HEK293 (cell line): ENCODE measurements around the gene BTRC.

Experiments
- CTCF ChIA-PET: fragments of 350-600 bp; formaldehyde crosslinking; extraction: SDS; loops from one replicate; lab custom pipeline; 2021; ENCODE audit warnings: antibody characterized with exemption; lab: Yijun Ruan, JAX
- POLR2A ChIA-PET: fragments of 300-600 bp; formaldehyde crosslinking; extraction: SDS; loops from one replicate; lab custom pipeline; 2020; ENCODE audit warnings: antibody characterized with exemption, inconsistent platforms; lab: Yijun Ruan, JAX
- H3K27ac ChIP-seq: fragments of 200-500 bp; sonication (Bioruptor generic); 2 replicates; pipeline ENCODE4 v1.5.1; 2014; ENCODE audit warnings: low read depth, low read length, control low read depth, inconsistent platforms; ENCODE audit errors: extremely low read depth
- H3K36me3 ChIP-seq, 2 experiments: fragments of 200-500 bp in 1 of 2; sonication (Bioruptor generic) in 1 of 2; 1 replicate in 1 of 2; 2 replicates in 1 of 2; pipeline ENCODE4 v1.5.1; 2014 to 2017; ENCODE audit warnings: inconsistent platforms in 2 of 2, low read length in 2 of 2; ENCODE audit not compliant: control insufficient read depth in 2 of 2, insufficient read depth in 1 of 2
- H3K4me1 ChIP-seq: fragments of 200-500 bp; sonication (Bioruptor generic); 2 replicates; pipeline ENCODE4 v1.5.1; 2014; ENCODE audit warnings: mild to moderate bottlenecking, low read length, inconsistent platforms; ENCODE audit not compliant: control insufficient read depth, insufficient read depth
- H3K4me3 ChIP-seq: 2 replicates; pipeline ENCODE4 v1.5.1; 2011; ENCODE audit warnings: low read depth, mild to moderate bottlenecking, control low read depth, low read length, moderate library complexity
- H3K9me3 ChIP-seq: fragments of 200-500 bp; sonication (Bioruptor generic); 2 replicates; pipeline ENCODE4 v1.5.1; 2014; ENCODE audit warnings: low read depth, low read length, inconsistent platforms; ENCODE audit not compliant: control insufficient read depth, insufficient read depth
- GLIS2 ChIP-seq: fragments of 450-650 bp; formaldehyde crosslinking; IDR thresholded peaks from 2 replicates; pipeline ENCODE4 v1.5.1; 2016; ENCODE audit warnings: missing biosample characterization, missing genetic modification characterization
- HIC1 ChIP-seq: fragments of 450-650 bp; formaldehyde crosslinking; IDR thresholded peaks from 2 replicates; pipeline ENCODE4 v1.5.1; 2016; ENCODE audit warnings: missing biosample characterization, missing genetic modification characterization
- KLF10 ChIP-seq: fragments of 450-650 bp; IDR thresholded peaks from 2 replicates; pipeline ENCODE4 v1.5.1; 2018; ENCODE audit warnings: missing biosample characterization, mild to moderate bottlenecking, missing genetic modification characterization
- KLF16 ChIP-seq: fragments of 450-650 bp; formaldehyde crosslinking; IDR thresholded peaks from 2 replicates; pipeline ENCODE4 v1.5.1; 2017; ENCODE audit warnings: missing biosample characterization, missing genetic modification characterization
- KLF8 ChIP-seq: fragments of 450-650 bp; formaldehyde crosslinking; IDR thresholded peaks from 2 replicates; pipeline ENCODE4 v1.5.1; 2016; ENCODE audit warnings: missing biosample characterization, missing genetic modification characterization
- KLF9 ChIP-seq: fragments of 450-650 bp; formaldehyde crosslinking; IDR thresholded peaks from 2 replicates; pipeline ENCODE4 v1.5.1; 2016; ENCODE audit warnings: missing biosample characterization, missing genetic modification characterization, low read depth
- MEIS1 ChIP-seq: sonication (generic); formaldehyde crosslinking; IDR thresholded peaks from 2 replicates; pipeline ENCODE4 v1.8.1; 2022; ENCODE audit warnings: missing genetic modification reagents, mild to moderate bottlenecking, borderline replicate concordance
- SCRT2 ChIP-seq: fragments of 450-650 bp; formaldehyde crosslinking; IDR thresholded peaks from 2 replicates; pipeline ENCODE4 v1.5.1; 2016; ENCODE audit warnings: missing biosample characterization, missing genetic modification characterization
- YY1 ChIP-seq: fragments of 450-650 bp; formaldehyde crosslinking; IDR thresholded peaks from 2 replicates; pipeline ENCODE4 v1.5.1; 2018; ENCODE audit warnings: missing biosample characterization, missing genetic modification characterization
- ZBTB11 ChIP-seq: fragments of 450-650 bp; formaldehyde crosslinking; conservative IDR thresholded peaks from 2 replicates; pipeline ENCODE4 v1.5.1; 2016; ENCODE audit warnings: low read depth, missing biosample characterization, missing genetic modification characterization
- ZBTB17 ChIP-seq: fragments of 450-650 bp; formaldehyde crosslinking; IDR thresholded peaks from 2 replicates; pipeline ENCODE4 v1.5.1; 2016; ENCODE audit warnings: missing biosample characterization, missing genetic modification characterization
- ZBTB26 ChIP-seq: fragments of 450-650 bp; formaldehyde crosslinking; optimal IDR thresholded peaks from 2 replicates; pipeline ENCODE3; 2016; ENCODE audit warnings: missing biosample characterization, mild to moderate bottlenecking, missing genetic modification characterization
- ZBTB8A ChIP-seq: fragments of 450-650 bp; formaldehyde crosslinking; IDR thresholded peaks from 2 replicates; pipeline ENCODE4 v1.5.1; 2016; ENCODE audit warnings: missing biosample characterization, missing genetic modification characterization
- ZFHX2 ChIP-seq: fragments of 450-650 bp; formaldehyde crosslinking; conservative IDR thresholded peaks from 2 replicates; pipeline ENCODE4 v1.5.1; 2016; ENCODE audit warnings: missing biosample characterization, missing genetic modification characterization
- ZFP69B ChIP-seq: fragments of 450-650 bp; formaldehyde crosslinking; IDR thresholded peaks from 2 replicates; pipeline ENCODE4 v1.5.1; 2016; ENCODE audit warnings: missing biosample characterization, missing genetic modification characterization
- ZNF121 ChIP-seq: fragments of 450-650 bp; formaldehyde crosslinking; IDR thresholded peaks from 2 replicates; pipeline ENCODE4 v1.5.1; 2016; ENCODE audit warnings: missing biosample characterization, missing genetic modification characterization
- ZNF175 ChIP-seq: fragments of 450-650 bp; formaldehyde crosslinking; IDR thresholded peaks from 2 replicates; pipeline ENCODE4 v1.5.1; 2016; ENCODE audit warnings: missing biosample characterization, missing genetic modification characterization
- ZNF24 ChIP-seq: fragments of 450-650 bp; formaldehyde crosslinking; IDR thresholded peaks from 2 replicates; pipeline ENCODE4 v1.5.1; 2016; ENCODE audit warnings: missing biosample characterization, missing genetic modification characterization
- ZNF362 ChIP-seq: fragments of 450-650 bp; formaldehyde crosslinking; IDR thresholded peaks from 2 replicates; pipeline ENCODE4 v1.5.1; 2016; ENCODE audit warnings: missing biosample characterization, missing genetic modification characterization
- ZNF621 ChIP-seq: fragments of 450-650 bp; formaldehyde crosslinking; IDR thresholded peaks from 2 replicates; pipeline ENCODE4 v1.5.1; 2017; ENCODE audit warnings: missing biosample characterization, missing genetic modification characterization
- ZNF629 ChIP-seq: fragments of 450-650 bp; formaldehyde crosslinking; IDR thresholded peaks from 2 replicates; pipeline ENCODE4 v1.5.1; 2017; ENCODE audit warnings: missing biosample characterization, missing genetic modification characterization
- ZNF639 ChIP-seq: fragments of 450-650 bp; formaldehyde crosslinking; IDR thresholded peaks from 2 replicates; pipeline ENCODE4 v1.5.1; 2016; ENCODE audit warnings: missing biosample characterization, missing genetic modification characterization
- ZNF660 ChIP-seq: fragments of 450-650 bp; IDR thresholded peaks from 2 replicates; pipeline ENCODE4 v1.5.1; 2018; ENCODE audit warnings: missing biosample characterization, mild to moderate bottlenecking, missing genetic modification characterization
- ZNF76 ChIP-seq: fragments of 450-650 bp; formaldehyde crosslinking; IDR thresholded peaks from 2 replicates; pipeline ENCODE4; 2016; ENCODE audit warnings: low read depth, missing biosample characterization, missing genetic modification characterization, borderline replicate concordance

The BTRC gene

GRCh38 chr10:101353692-101354327 is at the start of gene BTRC:
BTRC (plus strand) TSS chr10:101354165; CDS start chr10:101354181, 16 bp downstream.
- Histone ChIP-seq H3K9me3 (no peaks in the 10 kb centered on the region), H3K27ac (peak within 1 kb of the TSS; percentile 94), H3K36me3 (peaks cover 0 to 5% of the 10 kb centered on the region in 2 experiments; a peak in 1 of 3 replicates), H3K4me3 (peak within 1 kb of the TSS; percentile 72), H3K4me1 (peaks cover 10% of the 10 kb centered on the region)
- POLR2A ChIA-PET = interaction anchor here (0.7 to 1.7 kb wide), 3 partner anchors 10 to 155 kb away, joined by 3 to 5 read pairs (median 5); no protein-coding TSS in a partner anchor
- CTCF ChIA-PET = interaction anchor here (0.6 to 1.8 kb wide), 7 partner anchors 14 to 325 kb away, joined by 3 to 5 read pairs (median 3); no protein-coding TSS in a partner anchor
- peak; percentile 100 for TF ChIP-seq ZNF121
- TF ChIP-seq ZNF660 (tag by site-specific recombination) = peak; percentile 89
- TF ChIP-seq ZNF639 (tag by site-specific recombination) = peak; percentile 55; the same call in 1 of the 2 replicates
- peak; percentile 99 for TF ChIP-seq ZBTB17
- TF ChIP-seq ZNF621 = no peak
- peak; percentile 55; the same call in 1 of the 2 replicates for TF ChIP-seq KLF10 (tag by site-specific recombination)
- peak; percentile 90 for TF ChIP-seq YY1 (tag by site-specific recombination)
- peak; percentile 89 for TF ChIP-seq KLF9 (tag by site-specific recombination)
- peak; percentile 76 for TF ChIP-seq ZNF629 (tag by site-specific recombination)
- TF ChIP-seq KLF16 (tag by site-specific recombination) = peak; percentile 38; the same call in 1 of the 2 replicates
- peak; percentile 93 for TF ChIP-seq HIC1 (tag by site-specific recombination)
- TF ChIP-seq ZFHX2 (tag by site-specific recombination) = peak; percentile 93
- peak; percentile 91 for TF ChIP-seq ZBTB8A (tag by site-specific recombination)
- peak; percentile 39 for TF ChIP-seq KLF8
- peak; percentile 100 for TF ChIP-seq ZNF76 (tag by site-specific recombination)
- no peak for TF ChIP-seq ZNF175 (tag by site-specific recombination)
- peak; percentile 82; the same call in 1 of the 2 replicates for TF ChIP-seq ZNF24 (tag by site-specific recombination)
- TF ChIP-seq MEIS1 (CRISPR knock-in tag) = no peak
- peak; percentile 81 for TF ChIP-seq ZBTB11
- peak; percentile 19; the same call in 1 of the 2 replicates for TF ChIP-seq ZFP69B (tag by site-specific recombination)
- peak; percentile 100 for TF ChIP-seq ZNF362 (tag by site-specific recombination)
- peak; percentile 78; the same call in 1 of the 2 replicates for TF ChIP-seq GLIS2
- TF ChIP-seq ZBTB26 = peak; percentile 52
- peak; percentile 87 for TF ChIP-seq SCRT2 (tag by site-specific recombination)
